DOHH2 (cell line): ENCODE data around the gene DHRS9.

Experiments
- CTCF ChIP-seq: fragments of 200-600 bp; sonication (generic); IDR thresholded peaks from one replicate; pipeline ENCODE4 v1.5.1; 2014; ENCODE audit warnings: antibody characterized with exemption, mild to moderate bottlenecking, low read depth, low read length; ENCODE audit not compliant: poor library complexity, severe bottlenecking
- EZH2phosphoT487 ChIP-seq: fragments of 200-600 bp; sonication (generic); IDR thresholded peaks from 2 replicates; pipeline ENCODE4 v1.6.1; 2017; ENCODE audit warnings: borderline replicate concordance, mild to moderate bottlenecking, antibody characterized with exemption, low read length, moderate library complexity, mixed read lengths

DNA sequence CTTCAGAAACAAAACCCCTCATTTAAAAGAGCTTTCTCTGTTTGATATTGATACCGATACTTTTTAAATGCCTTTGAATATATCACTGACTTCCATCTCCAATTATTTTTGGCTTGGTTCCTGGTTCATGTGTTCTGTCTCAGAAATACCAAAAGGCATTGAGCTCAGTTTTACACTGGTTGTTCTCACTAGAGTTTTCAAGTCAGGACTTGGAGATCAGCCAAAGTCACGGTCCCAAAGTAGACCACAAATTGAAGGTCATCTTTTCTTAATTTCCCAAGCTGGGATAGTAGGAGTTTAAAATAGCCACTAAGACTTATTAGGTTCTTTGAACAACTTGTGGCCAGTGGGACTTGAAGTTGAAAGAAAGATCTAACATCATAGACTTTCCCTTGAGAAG, 24.2 kb downstream of the DHRS9 start:
- TF ChIP-seq CTCF (no peak), EZH2phosphoT487 (no peak)
